Activated T-cell treated with anti-CD3 and anti-CD28 coated beads, Interleukin-2, amount 50 U/mL, for 4 hours (primary cell): ENCODE results near the gene FGFR2. TPM values are rescaled to one million over a fixed set of nuclear protein-coding genes. Genes with fewer than 3 reads are reported as not detected.

ENCODE experiments used
- ATAC-seq, 2 donors: fragments of 200-7000 bp; cut with Tn5 transposase; one replicate each; pipeline ENCODE4 v1.10.0; 2021
- DNase-seq: peaks from one replicate; pipeline ENCODE4 v3.0.0-alpha.2; 2020
- H3K27me3 Mint-ChIP-seq: one replicate; pipeline ENCODE4 v1.8.0; 2021; ENCODE audit warnings: low read depth, mixed read lengths
- H3K36me3 Mint-ChIP-seq: one replicate; pipeline ENCODE4 v1.8.0; 2022; ENCODE audit warnings: mixed read lengths; ENCODE audit not compliant: insufficient read depth
- H3K4me1 Mint-ChIP-seq: one replicate; pipeline ENCODE4 v1.8.0; 2021; ENCODE audit warnings: low read depth, mixed read lengths
- H3K4me3 Mint-ChIP-seq: one replicate; pipeline ENCODE4 v1.8.0; 2021; ENCODE audit warnings: mild to moderate bottlenecking, moderate library complexity, mixed read lengths
- H3K9me3 Mint-ChIP-seq: one replicate; pipeline ENCODE4 v1.8.0; 2021; ENCODE audit warnings: mixed read lengths
- total RNA-seq, 3 donors: library from RNA; stranded (reverse); gene quantifications; one replicate each; pipeline ENCODE4 v1.2.1, GENCODE V29; 2021

Gene FGFR2
- under 1 TPM; 0.18 to 0.48 (median 0.33) TPM for total RNA-seq

GRCh38 chr10:121598263-121599249 is at the start of gene FGFR2:
Gene FGFR2, minus strand, starts transcription at chr10:121598444. Its CDS starts 4,627 bp downstream, at chr10:121593817.
- peaks cover 57% of the 10 kb centered on the region for H3K27me3 Mint-ChIP-seq
- H3K4me3 Mint-ChIP-seq = no peak within 1 kb of the TSS
- DNase-seq (no peak), ATAC-seq (peak; percentile 52 to 57)
- H3K36me3 Mint-ChIP-seq = no peaks in the 10 kb centered on the region
- peaks cover 2% of the 10 kb centered on the region for H3K4me1 Mint-ChIP-seq
- H3K9me3 Mint-ChIP-seq = no peaks in the 10 kb centered on the region

- no peak overlapping the region for H3K4me3 Mint-ChIP-seq
- no peaks in the 10 kb centered on the region for H3K4me1 Mint-ChIP-seq
These were observed 49.2 kb upstream of the FGFR2 start for GRCh38 chr10:121647401-121647800.

GRCh38 chr10:121645696-121646095 is 47.5 kb upstream of the FGFR2 start:
- no peak overlapping the region for H3K4me3 Mint-ChIP-seq
- no peak for DNase-seq
- peaks cover 9% of the 10 kb centered on the region for H3K27me3 Mint-ChIP-seq
- H3K36me3 Mint-ChIP-seq = no peaks in the 10 kb centered on the region
- ATAC-seq = no peak
- H3K4me1 Mint-ChIP-seq = no peaks in the 10 kb centered on the region
- H3K9me3 Mint-ChIP-seq = peaks cover 5% of the 10 kb centered on the region

More at GRCh38 chr10:121647401-121647800, 49.2 kb upstream of the FGFR2 start:
- DNase-seq (no peak), ATAC-seq (no peak)
- peaks cover 9% of the 10 kb centered on the region for H3K27me3 Mint-ChIP-seq
- no peaks in the 10 kb centered on the region for H3K9me3 Mint-ChIP-seq
- no peaks in the 10 kb centered on the region for H3K36me3 Mint-ChIP-seq

GRCh38 chr10:121644501-121644900 is 46.3 kb upstream of the FGFR2 start:
- H3K9me3 Mint-ChIP-seq = peaks cover 5% of the 10 kb centered on the region
- DNase-seq = no peak
- no peaks in the 10 kb centered on the region for H3K4me1 Mint-ChIP-seq
- ATAC-seq = no peak
- H3K27me3 Mint-ChIP-seq = peaks cover 9% of the 10 kb centered on the region
- H3K36me3 Mint-ChIP-seq = no peaks in the 10 kb centered on the region
- no peak overlapping the region for H3K4me3 Mint-ChIP-seq

- Mint-ChIP-seq H3K27me3 (peaks cover 5% of the 10 kb centered on the region), H3K4me1 (no peaks in the 10 kb centered on the region), H3K9me3 (peaks cover 16% of the 10 kb centered on the region), H3K4me3 (no peak overlapping the region), H3K36me3 (no peaks in the 10 kb centered on the region)
- DNase-seq (no peak), ATAC-seq (no peak)
These were observed 42.0 kb upstream of the FGFR2 start for GRCh38 chr10:121640266-121640665.

GRCh38 chr10:121639416-121639815 is 41.2 kb upstream of the FGFR2 start:
- Mint-ChIP-seq H3K36me3 (no peaks in the 10 kb centered on the region), H3K4me1 (no peaks in the 10 kb centered on the region), H3K4me3 (no peak overlapping the region), H3K27me3 (peaks cover 5% of the 10 kb centered on the region), H3K9me3 (peaks cover 16% of the 10 kb centered on the region)
- ATAC-seq (no peak), DNase-seq (no peak)

GRCh38 chr10:121637437-121637836 is 39.2 kb upstream of the FGFR2 start:
- Mint-ChIP-seq H3K36me3 (no peaks in the 10 kb centered on the region), H3K4me1 (no peaks in the 10 kb centered on the region), H3K27me3 (peaks cover 5% of the 10 kb centered on the region), H3K4me3 (no peak overlapping the region), H3K9me3 (peaks cover 16% of the 10 kb centered on the region)
- DNase-seq (no peak), ATAC-seq (no peak)

GRCh38 chr10:121633056-121633455 is 34.8 kb upstream of the FGFR2 start:
- Mint-ChIP-seq H3K27me3 (peaks cover 3% of the 10 kb centered on the region), H3K9me3 (peaks cover 8% of the 10 kb centered on the region), H3K4me1 (no peaks in the 10 kb centered on the region), H3K36me3 (no peaks in the 10 kb centered on the region), H3K4me3 (no peak overlapping the region)
- DNase-seq (no peak), ATAC-seq (no peak)

- Mint-ChIP-seq H3K36me3 (no peaks in the 10 kb centered on the region), H3K9me3 (no peaks in the 10 kb centered on the region), H3K4me1 (no peaks in the 10 kb centered on the region), H3K27me3 (peaks cover 3% of the 10 kb centered on the region), H3K4me3 (no peak overlapping the region)
- ATAC-seq (no peak), DNase-seq (no peak)
These were observed 33.3 kb upstream of the FGFR2 start for GRCh38 chr10:121631365-121632029.

GRCh38 chr10:121628859-121629258 is 30.6 kb upstream of the FGFR2 start:
- H3K36me3 Mint-ChIP-seq = no peaks in the 10 kb centered on the region
- ATAC-seq (no peak), DNase-seq (no peak)
- no peaks in the 10 kb centered on the region for H3K4me1 Mint-ChIP-seq
- H3K27me3 Mint-ChIP-seq = peaks cover 3% of the 10 kb centered on the region
- no peaks in the 10 kb centered on the region for H3K9me3 Mint-ChIP-seq
- H3K4me3 Mint-ChIP-seq = no peak overlapping the region

GRCh38 chr10:121627876-121628581 is 29.8 kb upstream of the FGFR2 start:
- Mint-ChIP-seq H3K4me3 (no peak overlapping the region), H3K36me3 (no peaks in the 10 kb centered on the region), H3K9me3 (no peaks in the 10 kb centered on the region), H3K27me3 (peaks cover 3% of the 10 kb centered on the region), H3K4me1 (no peaks in the 10 kb centered on the region)
- no peak for DNase-seq
- ATAC-seq = no peak

- no peak overlapping the region for H3K4me3 Mint-ChIP-seq
- no peaks in the 10 kb centered on the region for H3K9me3 Mint-ChIP-seq
- no peak for DNase-seq
- no peaks in the 10 kb centered on the region for H3K27me3 Mint-ChIP-seq
- no peaks in the 10 kb centered on the region for H3K36me3 Mint-ChIP-seq
- H3K4me1 Mint-ChIP-seq = no peaks in the 10 kb centered on the region
- ATAC-seq = no peak
These were observed 26.7 kb upstream of the FGFR2 start for GRCh38 chr10:121624836-121625486.

- DNase-seq = no peak
- no peak for ATAC-seq
- Mint-ChIP-seq H3K27me3 (peaks cover 3% of the 10 kb centered on the region), H3K4me3 (no peak overlapping the region), H3K36me3 (no peaks in the 10 kb centered on the region), H3K9me3 (peaks cover 4% of the 10 kb centered on the region), H3K4me1 (no peaks in the 10 kb centered on the region)
These were observed 20.7 kb upstream of the FGFR2 start for GRCh38 chr10:121618906-121619305.

- no peak for DNase-seq
- peaks cover 3% of the 10 kb centered on the region for H3K27me3 Mint-ChIP-seq
- no peaks in the 10 kb centered on the region for H3K36me3 Mint-ChIP-seq
- no peak overlapping the region for H3K4me3 Mint-ChIP-seq
- no peak for ATAC-seq
- H3K9me3 Mint-ChIP-seq = peaks cover 4% of the 10 kb centered on the region
- no peaks in the 10 kb centered on the region for H3K4me1 Mint-ChIP-seq
These were observed 18.9 kb upstream of the FGFR2 start for GRCh38 chr10:121617176-121617575.
